BJ (cell line): Measurements from ENCODE around the gene IQCE. TPM values are rescaled to one million over a fixed set of nuclear protein-coding genes. Genes with fewer than 3 reads are reported as not detected.

Source experiments
- CTCF ChIA-PET: fragments of 350-600 bp; formaldehyde crosslinking; extraction: SDS; loops from one replicate; lab custom pipeline; 2021; ENCODE audit warnings: antibody characterized with exemption, inconsistent platforms; lab: Yijun Ruan, JAX
- POLR2A ChIA-PET: fragments of 300-600 bp; sonication (Branson Sonifier 250); formaldehyde crosslinking; extraction: SDS; loops from one replicate; lab custom pipeline; 2021; ENCODE audit warnings: antibody characterized with exemption; lab: Charles Lee
- DNase-seq: peaks from one replicate; pipeline ENCODE4 v3.0.0-alpha.2; 2011; ENCODE audit warnings: low read depth
- H3K27me3 ChIP-seq: 2 replicates; pipeline ENCODE4 v1.6.0; 2011; ENCODE audit warnings: low read length; ENCODE audit not compliant: control insufficient read depth, insufficient read depth
- H3K36me3 ChIP-seq: 2 replicates; pipeline ENCODE4 v1.5.1; 2011; ENCODE audit warnings: low read length; ENCODE audit not compliant: control insufficient read depth, insufficient read depth
- H3K4me3 ChIP-seq: 2 replicates; pipeline ENCODE4 v1.5.1; 2011; ENCODE audit warnings: low read depth, mild to moderate bottlenecking, control low read depth, low read length
- polyA plus RNA-seq: library from polyadenylated mRNA; depleted of rRNA; stranded (reverse); fragments of >200 nt; gene quantifications from 2 replicates; pipeline ENCODE4 v1.2.3, GENCODE V29; 2011
- TF ChIP-seq, protein P1 (sequence below): IDR thresholded peaks from 2 replicates; pipeline ENCODE4 v1.5.1; 2011; ENCODE audit warnings: low read depth, mild to moderate bottlenecking, control low read depth, inconsistent platforms, low read length, moderate library complexity; ENCODE audit not compliant: insufficient read depth

IQCE gene
- polyA plus RNA-seq, 1 experiment: 9.9 TPM

DNA sequence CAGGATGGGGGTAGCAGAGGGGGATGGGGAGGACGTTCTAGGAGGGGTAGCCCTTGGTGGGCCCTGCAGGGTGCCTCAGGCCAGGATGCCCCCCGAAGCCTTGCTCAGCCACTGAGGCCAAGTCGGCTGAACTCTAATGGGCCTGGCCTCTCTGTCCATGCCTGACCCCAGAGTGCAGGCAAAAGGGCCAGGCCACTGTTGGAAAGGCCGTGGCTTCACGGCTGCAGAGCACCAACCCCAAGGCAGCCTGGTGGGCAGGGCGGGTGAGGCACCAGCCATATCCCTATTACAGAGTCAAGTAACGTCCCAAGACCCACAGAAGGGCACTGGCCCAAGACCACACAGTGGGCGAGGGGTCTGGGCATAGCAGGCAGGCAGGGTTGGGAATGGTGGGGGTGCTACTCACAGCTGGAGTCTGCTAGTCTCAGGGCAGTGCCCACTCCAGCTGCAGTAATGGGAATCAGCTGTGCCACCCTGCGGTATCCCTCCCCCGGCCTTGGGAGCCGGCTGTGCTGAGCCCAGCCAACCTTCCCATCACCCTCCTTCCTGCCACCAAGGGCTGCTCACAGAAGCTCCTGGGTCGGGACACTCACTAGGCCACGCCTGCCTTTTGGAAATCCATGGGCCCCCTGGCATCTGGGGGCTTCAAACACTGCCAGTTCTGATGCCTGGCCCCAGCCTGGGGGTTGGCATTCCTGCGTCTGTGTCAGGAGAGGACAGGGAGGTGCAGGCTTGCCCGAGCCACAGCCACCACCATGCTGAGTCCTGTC lies 43.2 kb upstream of the IQCE start:
- TF ChIP-seq, protein P1, sequence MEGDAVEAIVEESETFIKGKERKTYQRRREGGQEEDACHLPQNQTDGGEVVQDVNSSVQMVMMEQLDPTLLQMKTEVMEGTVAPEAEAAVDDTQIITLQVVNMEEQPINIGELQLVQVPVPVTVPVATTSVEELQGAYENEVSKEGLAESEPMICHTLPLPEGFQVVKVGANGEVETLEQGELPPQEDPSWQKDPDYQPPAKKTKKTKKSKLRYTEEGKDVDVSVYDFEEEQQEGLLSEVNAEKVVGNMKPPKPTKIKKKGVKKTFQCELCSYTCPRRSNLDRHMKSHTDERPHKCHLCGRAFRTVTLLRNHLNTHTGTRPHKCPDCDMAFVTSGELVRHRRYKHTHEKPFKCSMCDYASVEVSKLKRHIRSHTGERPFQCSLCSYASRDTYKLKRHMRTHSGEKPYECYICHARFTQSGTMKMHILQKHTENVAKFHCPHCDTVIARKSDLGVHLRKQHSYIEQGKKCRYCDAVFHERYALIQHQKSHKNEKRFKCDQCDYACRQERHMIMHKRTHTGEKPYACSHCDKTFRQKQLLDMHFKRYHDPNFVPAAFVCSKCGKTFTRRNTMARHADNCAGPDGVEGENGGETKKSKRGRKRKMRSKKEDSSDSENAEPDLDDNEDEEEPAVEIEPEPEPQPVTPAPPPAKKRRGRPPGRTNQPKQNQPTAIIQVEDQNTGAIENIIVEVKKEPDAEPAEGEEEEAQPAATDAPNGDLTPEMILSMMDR: no peak
- Histone ChIP-seq H3K36me3 (no peaks in the 10 kb centered on the region), H3K4me3 (no peak overlapping the region), H3K27me3 (no peaks in the 10 kb centered on the region)
- no peak for DNase-seq
- CTCF ChIA-PET: interaction anchor here (0.6 to 0.9 kb wide), 3 partner anchors 17 to 117 kb away, joined by 3 read pairs; no protein-coding TSS in a partner anchor
- POLR2A ChIA-PET: no interaction called here

DNA sequence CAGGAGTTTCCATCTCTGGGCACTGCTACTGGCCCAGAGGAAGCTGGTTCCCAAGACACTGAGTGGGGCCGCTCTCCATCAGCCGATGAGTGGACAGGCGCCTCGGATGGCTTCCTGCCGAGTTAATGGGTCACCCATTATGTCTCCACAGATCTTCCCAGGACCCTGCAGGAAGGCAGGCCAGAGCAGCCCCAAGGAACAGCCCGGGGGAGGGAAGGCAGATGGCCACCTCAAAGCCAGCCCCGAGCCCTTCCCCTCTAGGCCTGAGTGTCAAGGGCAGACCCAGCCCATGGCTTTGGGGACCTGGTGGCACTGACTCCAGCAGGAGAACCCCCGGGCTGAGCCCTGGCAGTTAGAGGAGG lies 42.6 kb upstream of the IQCE start:
- no peak for DNase-seq
- Histone ChIP-seq H3K4me3 (no peak overlapping the region), H3K27me3 (no peaks in the 10 kb centered on the region), H3K36me3 (no peaks in the 10 kb centered on the region)
- TF ChIP-seq, protein P1: no peak
- POLR2A ChIA-PET: no interaction called here
- CTCF ChIA-PET: interaction anchor here (0.6 to 1.3 kb wide), 3 partner anchors 18 to 38 kb away, joined by 3 read pairs; no protein-coding TSS in a partner anchor

DNA sequence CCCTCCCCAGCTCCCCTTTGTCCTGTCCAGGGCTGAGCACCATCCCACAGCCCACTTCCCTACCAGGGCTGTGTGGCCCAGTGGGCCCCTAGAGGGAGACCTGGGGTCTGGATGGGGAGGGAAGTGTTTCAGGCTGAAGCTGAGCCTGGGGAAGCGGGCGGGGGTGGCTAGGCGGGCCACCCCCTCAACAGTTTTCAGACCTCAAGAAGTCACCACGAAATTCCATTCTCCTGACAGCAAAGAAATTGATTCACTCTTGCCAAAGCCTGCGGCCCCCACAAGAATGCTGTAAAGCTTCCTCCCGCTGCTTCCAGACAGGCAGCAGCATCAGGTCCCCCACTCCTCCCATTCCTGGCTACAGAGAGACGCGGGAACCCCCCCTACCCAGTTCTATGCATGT lies 41.8 kb upstream of the IQCE start:
- no peaks in the 10 kb centered on the region for H3K27me3 ChIP-seq
- H3K36me3 ChIP-seq: no peaks in the 10 kb centered on the region
- TF ChIP-seq, protein P1: peak; percentile 34
- ChIA-PET CTCF (interaction anchor here (0.7 to 1.8 kb wide), 4 partner anchors 8 to 48 kb away, joined by 3 to 7 read pairs (median 4); no protein-coding TSS in a partner anchor), POLR2A (interaction anchor here (0.6 kb wide), 1 partner anchor 126 kb away, joined by 5 read pairs; no protein-coding TSS in a partner anchor)
- peak; percentile 71 for DNase-seq
- no peak overlapping the region for H3K4me3 ChIP-seq

DNA sequence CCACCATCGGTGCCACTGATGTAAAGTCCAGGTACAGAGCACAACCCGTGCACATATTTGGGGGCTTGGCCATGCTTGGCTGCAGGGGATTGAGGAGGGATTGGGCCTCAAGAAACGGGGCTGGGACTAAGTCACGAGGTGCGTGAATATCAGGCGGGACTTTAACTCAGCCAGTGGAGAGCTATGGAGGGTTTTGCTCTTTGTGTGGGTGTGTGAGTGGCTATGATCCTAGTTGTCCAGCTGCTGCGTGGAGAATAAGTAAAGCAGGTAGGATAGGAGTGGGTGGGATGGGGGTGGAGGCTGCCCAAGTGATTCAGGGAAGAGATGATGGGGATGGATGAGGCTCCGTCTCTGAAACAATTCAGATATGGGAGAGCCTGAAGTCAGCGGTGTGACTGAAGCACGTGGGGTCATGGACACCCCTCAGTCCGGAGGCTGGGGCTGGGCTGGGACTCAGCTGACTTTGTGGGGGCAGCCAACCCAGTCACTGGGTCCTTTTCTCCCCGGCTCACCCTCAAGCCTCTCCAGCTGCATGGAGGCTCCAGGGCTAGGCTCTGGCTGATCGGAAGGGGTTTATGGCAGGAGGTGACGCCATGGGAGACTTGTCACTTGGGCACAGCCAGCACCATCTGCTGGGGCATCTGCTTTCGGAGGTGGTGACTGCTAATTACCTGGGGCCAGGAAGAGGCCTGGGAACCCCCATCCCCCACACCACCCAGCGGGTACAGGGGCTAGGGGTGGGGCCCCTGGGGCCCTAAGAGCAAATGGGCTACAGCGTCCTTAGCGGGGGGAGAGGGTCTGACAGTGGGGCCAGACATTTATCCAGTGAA lies 40.9 kb upstream of the IQCE start:
- ChIA-PET CTCF (interaction anchor here (0.6 to 1.8 kb wide), 4 partner anchors 36 to 112 kb away, joined by 3 to 7 read pairs (median 4); no protein-coding TSS in a partner anchor), POLR2A (interaction anchor here (0.6 kb wide), 1 partner anchor 125 kb away, joined by 5 read pairs; no protein-coding TSS in a partner anchor)
- Histone ChIP-seq H3K36me3 (no peaks in the 10 kb centered on the region), H3K27me3 (no peaks in the 10 kb centered on the region), H3K4me3 (no peak overlapping the region)
- no peak for DNase-seq
- TF ChIP-seq, protein P1: no peak

DNA sequence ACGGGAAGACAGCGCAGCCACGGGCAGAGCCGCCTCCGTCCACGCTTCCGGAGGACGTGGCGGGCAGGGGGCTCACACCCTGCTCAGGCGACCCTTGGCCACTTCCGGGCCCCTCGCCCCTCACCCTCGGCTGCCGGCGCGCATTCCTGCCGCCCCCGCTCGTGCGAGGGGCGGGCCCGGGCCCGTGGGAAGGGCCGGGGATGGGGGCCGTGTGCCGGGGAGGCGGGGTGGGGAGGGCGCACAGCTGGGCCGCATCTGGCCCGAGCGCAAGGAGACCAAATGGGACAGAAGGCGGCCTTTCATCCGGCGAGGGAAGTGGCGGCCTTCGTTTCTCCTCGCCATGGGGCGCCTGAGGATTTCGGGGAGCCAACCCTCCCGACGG lies 40.1 kb upstream of the IQCE start:
- POLR2A ChIA-PET: no interaction called here
- H3K4me3 ChIP-seq: peak overlapping the region; percentile 35; the same call in 1 of the 2 replicates

More for the DNA sequence above, 40.1 kb upstream of the IQCE start:
- no peaks in the 10 kb centered on the region for H3K27me3 ChIP-seq
- TF ChIP-seq, protein P1: no peak
- no peaks in the 10 kb centered on the region for H3K36me3 ChIP-seq
- CTCF ChIA-PET: no interaction called here
- no peak for DNase-seq
